ENCODE measurements around the gene MRPS5.

GRCh38 chr2:95158891-95159619 is 37.4 kb upstream of the MRPS5 start:
- TF ChIP-seq TAF1 (IDR thresholded peaks at IDR 0.05; ENCODE audit: borderline replicate concordance, low read depth, low read length) (no peak), POLR2AphosphoS5 (IDR thresholded peaks at IDR 0.05; ENCODE audit: low read depth, low read length) (no peak)
